HepG2 (cell line): ENCODE data around the gene TMEM50B. TPM values are rescaled to one million over a fixed set of nuclear protein-coding genes. Genes with fewer than 3 reads are reported as not detected.

Experiments used
- ATAC-seq: fragments of 200-7000 bp; cut with Tn5 transposase; 3 replicates; pipeline ENCODE4 v1.9.1; 2020; ENCODE audit warnings: mild to moderate bottlenecking, moderate library complexity
- BruUV-seq: library from RNA; stranded (reverse); fragments of 400-500 nt; replicated peaks from 2 replicates; lab custom pipeline; 2021; lab: Mats Ljungman, UMichigan
- CTCF ChIA-PET: fragments of 300-600 bp; formaldehyde crosslinking; extraction: SDS; loops from one replicate; lab custom pipeline; 2021; ENCODE audit warnings: low total read pairs, inconsistent platforms, low intra/inter-chr PET ratio; lab: Yijun Ruan, JAX
- POLR2A ChIA-PET: fragments of 350-600 bp; sonication (Branson Sonifier 250); formaldehyde crosslinking; loops from one replicate; lab custom pipeline; 2020; ENCODE audit warnings: antibody characterized with exemption, inconsistent platforms; lab: Yijun Ruan, JAX
- DNase-seq: peaks from one replicate; pipeline ENCODE4 v3.0.0-alpha.2; 2015; ENCODE audit warnings: low spot score
- FAIRE-seq: peaks from 3 replicates; lab custom pipeline; 2011; peaks lifted over from hg19 to GRCh38; lab: Jason Lieb, UNC
- H2AFZ ChIP-seq: one replicate; pipeline ENCODE4 v1.6.1; 2011; ENCODE audit warnings: low read length, inconsistent platforms
- H3K27ac ChIP-seq: fragments of 300-600 bp; 3 replicates; pipeline ENCODE4 v1.8.0; 2011; ENCODE audit warnings: mixed run types, mild to moderate bottlenecking, mixed read lengths, low read length, inconsistent platforms; ENCODE audit not compliant: insufficient read depth; ENCODE audit errors: extremely low read length
- H3K27me3 ChIP-seq, 2 experiments: fragments of 200-600 bp in 1 of 2; 2 replicates in 1 of 2; 3 replicates in 1 of 2; pipeline versions ENCODE4 v1.6.0 to v1.8.0; 2011; ENCODE audit warnings: low read length in 2 of 2, mild to moderate bottlenecking in 2 of 2, moderate library complexity in 2 of 2, inconsistent platforms in 1 of 2; ENCODE audit not compliant: insufficient read depth in 2 of 2, control insufficient read depth in 1 of 2
- H3K36me3 ChIP-seq, 2 experiments: fragments of 200-600 bp in 1 of 2; replicated peaks in 1 of 2; 2 replicates in 1 of 2; 3 replicates in 1 of 2; pipeline versions ENCODE4 v1.5.1 to v1.8.0; 2011; ENCODE audit warnings: low read length in 2 of 2, inconsistent platforms in 1 of 2; ENCODE audit not compliant: insufficient read depth in 2 of 2, control insufficient read depth in 1 of 2
- H3K4me1 ChIP-seq: 2 replicates; pipeline ENCODE4 v1.5.1; 2012; ENCODE audit warnings: low read length, inconsistent platforms; ENCODE audit not compliant: insufficient read depth
- H3K4me2 ChIP-seq: 2 replicates; pipeline ENCODE4 v1.6.0; 2011; ENCODE audit warnings: low read depth, low read length, inconsistent platforms
- H3K4me3 ChIP-seq, 3 experiments: fragments of 200-600 bp in 1 of 3; sonication (generic), shearing (Covaris generic) in 1 of 3; replicated peaks in 1 of 3; 2 replicates each; pipeline ENCODE4 v1.5.1; 2011 to 2016; ENCODE audit warnings: low read length in 3 of 3, inconsistent platforms in 2 of 3, low read depth in 2 of 3, mild to moderate bottlenecking in 2 of 3, control low read depth in 1 of 3, mixed read lengths in 1 of 3; ENCODE audit not compliant: insufficient read depth in 1 of 3
- H3K79me2 ChIP-seq: one replicate; pipeline ENCODE4 v1.6.1; 2011; ENCODE audit warnings: low read length, inconsistent platforms; ENCODE audit not compliant: insufficient read depth
- H3K9ac ChIP-seq: 2 replicates; pipeline ENCODE4 v1.6.0; 2011; ENCODE audit warnings: mild to moderate bottlenecking, low read depth, low read length, inconsistent platforms; ENCODE audit not compliant: insufficient read depth
- H3K9me3 ChIP-seq: 2 replicates; pipeline ENCODE4 v1.5.1; 2012; ENCODE audit warnings: mild to moderate bottlenecking, low read length
- H4K20me1 ChIP-seq: 2 replicates; pipeline ENCODE4 v1.6.0; 2011; ENCODE audit warnings: inconsistent platforms, mild to moderate bottlenecking, low read length, moderate library complexity; ENCODE audit not compliant: insufficient read depth
- CEBPG ChIP-seq: IDR thresholded peaks from 2 replicates; pipeline ENCODE4 v1.6.1; 2016
- ETV6 ChIP-seq: sonication (generic); formaldehyde crosslinking; conservative IDR thresholded peaks from 2 replicates; pipeline ENCODE4 v1.4.0; 2020; ENCODE audit warnings: missing genetic modification reagents
- KIAA2018 ChIP-seq: sonication (generic); formaldehyde crosslinking; IDR thresholded peaks from 2 replicates; pipeline ENCODE4 v1.5.0; 2020; ENCODE audit warnings: mild to moderate bottlenecking, missing genetic modification reagents, borderline replicate concordance
- YEATS2 ChIP-seq: sonication (generic); formaldehyde crosslinking; IDR thresholded peaks from 2 replicates; pipeline ENCODE4 v1.4.0; 2020; ENCODE audit warnings: missing genetic modification reagents, borderline replicate concordance
- WGBS: methylation state at CpG from one replicate; pipeline ENCODE4 v1.1.6; 2017; ENCODE audit warnings: low lambda C conversion rate; 5-methylcytosine and 5-hydroxymethylcytosine counted together
- in situ Hi-C: cut with HindIII; loops from 2 replicates; pipeline ENCODE4 v1.10.0; 2017; ENCODE audit warnings: low pct_unique_long_range_greater_than_20kb; ENCODE audit not compliant: extremely low pct_ligation_motif_present
- intact Hi-C: fragments of 100-400 bp; cut with micrococcal nuclease; formaldehyde crosslinking; loops from one replicate; pipeline ENCODE4 v1.10.0; 2022; ENCODE audit not compliant: unreplicated experiment
- polyA plus RNA-seq, 8 experiments: library from polyadenylated mRNA; depleted of rRNA in 3 of 8; stranded (reverse) in 7 of 8; unstranded in 1 of 8; fragments of >200 nt; fragmentation: Illumina TruSeq in 4 of 8; extraction: Trizol in 4 of 8; gene quantifications; 2 replicates each; pipeline versions ENCODE4 v1.2.1 to v1.2.3, GENCODE V29; 2011 to 2016; ENCODE audit warnings: low read depth in 4 of 8, missing spikeins in 1 of 8, mixed read lengths in 1 of 8; ENCODE audit not compliant: insufficient read depth in 1 of 8
- total RNA-seq, 5 experiments: library from RNA; depleted of rRNA; stranded (reverse); fragments of >200 nt; fragmentation: Illumina TruSeq; extraction: Trizol; gene quantifications; 2 replicates each; pipeline ENCODE4 v1.2.3, GENCODE V29; 2016; ENCODE audit warnings: low read depth in 1 of 5
- TF ChIP-seq, protein P1 (sequence below): sonication (generic); formaldehyde crosslinking; IDR thresholded peaks from 2 replicates; pipeline ENCODE4 v1.5.0; 2020; ENCODE audit warnings: missing genetic modification reagents
- TF ChIP-seq, protein P2 (sequence below): IDR thresholded peaks from 2 replicates; pipeline ENCODE4 v1.6.1; 2016
- TF ChIP-seq, protein P3 (sequence below): sonication (generic); formaldehyde crosslinking; IDR thresholded peaks from 2 replicates; pipeline ENCODE4 v1.5.1; 2020; ENCODE audit warnings: missing genetic modification reagents, mild to moderate bottlenecking, borderline replicate concordance

Gene TMEM50B
- total and polyA plus RNA-seq, 2 of the 13 experiments (the other 11 are each of a cell fraction or from before 2014, with no cell fraction given) = 29.9 to 46.3 TPM

GRCh38 chr21:33444499-33444898, 35.3 kb downstream of the TMEM50B start (continued):
- TF ChIP-seq, protein P1, sequence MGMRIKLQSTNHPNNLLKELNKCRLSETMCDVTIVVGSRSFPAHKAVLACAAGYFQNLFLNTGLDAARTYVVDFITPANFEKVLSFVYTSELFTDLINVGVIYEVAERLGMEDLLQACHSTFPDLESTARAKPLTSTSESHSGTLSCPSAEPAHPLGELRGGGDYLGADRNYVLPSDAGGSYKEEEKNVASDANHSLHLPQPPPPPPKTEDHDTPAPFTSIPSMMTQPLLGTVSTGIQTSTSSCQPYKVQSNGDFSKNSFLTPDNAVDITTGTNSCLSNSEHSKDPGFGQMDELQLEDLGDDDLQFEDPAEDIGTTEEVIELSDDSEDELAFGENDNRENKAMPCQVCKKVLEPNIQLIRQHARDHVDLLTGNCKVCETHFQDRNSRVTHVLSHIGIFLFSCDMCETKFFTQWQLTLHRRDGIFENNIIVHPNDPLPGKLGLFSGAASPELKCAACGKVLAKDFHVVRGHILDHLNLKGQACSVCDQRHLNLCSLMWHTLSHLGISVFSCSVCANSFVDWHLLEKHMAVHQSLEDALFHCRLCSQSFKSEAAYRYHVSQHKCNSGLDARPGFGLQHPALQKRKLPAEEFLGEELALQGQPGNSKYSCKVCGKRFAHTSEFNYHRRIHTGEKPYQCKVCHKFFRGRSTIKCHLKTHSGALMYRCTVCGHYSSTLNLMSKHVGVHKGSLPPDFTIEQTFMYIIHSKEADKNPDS (CRISPR knock-in tag) = no peak
- TF ChIP-seq, protein P2, sequence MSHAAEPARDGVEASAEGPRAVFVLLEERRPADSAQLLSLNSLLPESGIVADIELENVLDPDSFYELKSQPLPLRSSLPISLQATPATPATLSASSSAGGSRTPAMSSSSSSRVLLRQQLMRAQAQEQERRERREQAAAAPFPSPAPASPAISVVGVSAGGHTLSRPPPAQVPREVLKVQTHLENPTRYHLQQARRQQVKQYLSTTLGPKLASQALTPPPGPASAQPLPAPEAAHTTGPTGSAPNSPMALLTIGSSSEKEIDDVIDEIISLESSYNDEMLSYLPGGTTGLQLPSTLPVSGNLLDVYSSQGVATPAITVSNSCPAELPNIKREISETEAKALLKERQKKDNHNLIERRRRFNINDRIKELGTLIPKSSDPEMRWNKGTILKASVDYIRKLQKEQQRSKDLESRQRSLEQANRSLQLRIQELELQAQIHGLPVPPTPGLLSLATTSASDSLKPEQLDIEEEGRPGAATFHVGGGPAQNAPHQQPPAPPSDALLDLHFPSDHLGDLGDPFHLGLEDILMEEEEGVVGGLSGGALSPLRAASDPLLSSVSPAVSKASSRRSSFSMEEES (CRISPR knock-in tag) = no peak

DNA sequence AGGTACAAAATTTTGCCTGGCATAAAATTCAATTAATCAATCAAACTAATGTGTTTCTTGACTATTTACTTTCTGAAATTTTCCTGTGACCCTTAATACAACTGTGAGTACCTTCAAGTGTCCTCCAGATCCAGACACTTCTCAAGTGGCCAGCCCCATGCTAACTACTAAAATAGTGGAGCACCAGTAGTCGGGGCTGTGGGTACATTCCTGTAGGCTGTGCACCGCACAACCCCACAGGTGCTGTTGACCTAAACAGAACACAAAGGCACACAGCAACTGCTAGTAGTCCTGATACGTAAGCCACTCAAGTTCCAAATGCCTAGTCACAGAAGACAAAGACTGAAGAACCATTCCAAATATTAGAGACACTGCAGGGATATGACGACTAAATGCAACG, 36.6 kb downstream of the TMEM50B start:
- H4K20me1 ChIP-seq = no peaks in the 10 kb centered on the region
- no peak for TF ChIP-seq KIAA2018 (CRISPR knock-in tag)
- TF ChIP-seq ETV6 (CRISPR knock-in tag) = no peak
- TF ChIP-seq, protein P3, sequence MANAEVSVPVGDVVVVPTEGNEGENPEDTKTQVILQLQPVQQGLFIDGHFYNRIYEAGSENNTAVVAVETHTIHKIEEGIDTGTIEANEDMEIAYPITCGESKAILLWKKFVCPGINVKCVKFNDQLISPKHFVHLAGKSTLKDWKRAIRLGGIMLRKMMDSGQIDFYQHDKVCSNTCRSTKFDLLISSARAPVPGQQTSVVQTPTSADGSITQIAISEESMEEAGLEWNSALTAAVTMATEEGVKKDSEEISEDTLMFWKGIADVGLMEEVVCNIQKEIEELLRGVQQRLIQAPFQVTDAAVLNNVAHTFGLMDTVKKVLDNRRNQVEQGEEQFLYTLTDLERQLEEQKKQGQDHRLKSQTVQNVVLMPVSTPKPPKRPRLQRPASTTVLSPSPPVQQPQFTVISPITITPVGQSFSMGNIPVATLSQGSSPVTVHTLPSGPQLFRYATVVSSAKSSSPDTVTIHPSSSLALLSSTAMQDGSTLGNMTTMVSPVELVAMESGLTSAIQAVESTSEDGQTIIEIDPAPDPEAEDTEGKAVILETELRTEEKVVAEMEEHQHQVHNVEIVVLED (CRISPR knock-in tag) = no peak
- TF ChIP-seq CEBPG (CRISPR knock-in tag) = no peak
- TF ChIP-seq YEATS2 (CRISPR knock-in tag) = no peak

More for the DNA sequence above, 36.6 kb downstream of the TMEM50B start:
- Histone ChIP-seq H3K36me3 (peaks cover 0 to 7% of the 10 kb centered on the region in 2 experiments; a peak in 2 of 5 replicates), H3K79me2 (no peaks in the 10 kb centered on the region), H3K4me3 (no peak overlapping the region), H3K4me1 (no peaks in the 10 kb centered on the region), H3K27me3 (no peaks in the 10 kb centered on the region), H3K27ac (no peak overlapping the region), H3K9me3 (no peaks in the 10 kb centered on the region), H2AFZ (no peak overlapping the region), H3K9ac (no peak overlapping the region), H3K4me2 (no peak overlapping the region)
- intact Hi-C loops (no loop called here), in situ Hi-C loops (loop anchor here (10.0 kb wide), 1 partner anchor 98 kb away; no protein-coding TSS in a partner anchor)
- ChIA-PET CTCF (no interaction called here), POLR2A (no interaction called here)
- ATAC-seq = no peak
- no TSS peak for BruUV-seq
- no peak for DNase-seq
- FAIRE-seq = no peak
- WGBS = 89% methylated on average over 5 of the region's 5 CpGs
